DMS 273 treated with DMSO at 0.1 percent for 48 hours (cell line): ENCODE data around the gene EFHB.
"Not testable (repeated sequence)": the region's sequence is repeated elsewhere in the genome, so short reads cannot be mapped to it uniquely, and the experiment has no call there.

ENCODE experiments used
- DNase-seq: peaks from one replicate; lab custom pipeline; 2025; lab: John Stamatoyannopoulos, UW

The EFHB gene, protein sequence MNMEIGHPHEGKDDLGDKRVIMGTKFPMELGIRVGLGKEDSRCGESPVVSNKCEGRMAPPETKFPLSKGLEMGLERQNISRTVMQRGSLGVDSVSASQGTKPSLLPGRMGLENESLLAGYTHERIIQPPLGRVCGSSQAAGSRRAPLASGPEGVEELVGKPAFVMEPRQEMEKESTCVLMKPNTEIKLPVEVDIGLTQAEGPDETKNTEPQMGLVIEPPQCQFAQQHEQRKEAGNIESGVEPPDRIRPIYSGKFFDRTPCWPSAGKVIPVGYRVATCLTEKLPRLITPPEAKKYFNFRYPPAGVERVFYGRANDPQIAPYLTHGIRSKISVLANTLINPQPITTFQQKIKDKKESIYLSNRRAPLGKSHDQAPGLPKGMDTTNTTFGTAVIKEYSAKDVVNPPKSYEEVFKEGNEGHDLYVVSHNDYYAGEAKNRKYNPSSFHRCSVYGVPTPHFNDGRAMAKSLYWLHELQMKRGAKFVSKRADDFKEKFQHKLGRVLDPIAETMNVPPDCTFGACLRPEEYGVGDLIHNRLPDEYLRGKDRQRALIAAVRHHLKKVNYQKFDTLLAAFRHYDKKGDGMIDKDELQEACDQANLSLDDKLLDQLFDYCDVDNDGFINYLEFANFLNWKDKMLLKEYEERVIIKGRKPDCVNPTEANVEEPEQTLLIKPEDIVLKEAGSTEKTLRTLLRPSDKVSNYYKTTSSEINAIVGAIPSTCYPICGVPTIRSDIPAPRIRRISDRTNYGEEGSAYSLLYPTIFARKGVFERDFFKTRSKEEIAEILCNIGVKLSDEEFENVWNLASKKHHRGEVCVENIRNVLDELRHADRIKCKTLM

DNA sequence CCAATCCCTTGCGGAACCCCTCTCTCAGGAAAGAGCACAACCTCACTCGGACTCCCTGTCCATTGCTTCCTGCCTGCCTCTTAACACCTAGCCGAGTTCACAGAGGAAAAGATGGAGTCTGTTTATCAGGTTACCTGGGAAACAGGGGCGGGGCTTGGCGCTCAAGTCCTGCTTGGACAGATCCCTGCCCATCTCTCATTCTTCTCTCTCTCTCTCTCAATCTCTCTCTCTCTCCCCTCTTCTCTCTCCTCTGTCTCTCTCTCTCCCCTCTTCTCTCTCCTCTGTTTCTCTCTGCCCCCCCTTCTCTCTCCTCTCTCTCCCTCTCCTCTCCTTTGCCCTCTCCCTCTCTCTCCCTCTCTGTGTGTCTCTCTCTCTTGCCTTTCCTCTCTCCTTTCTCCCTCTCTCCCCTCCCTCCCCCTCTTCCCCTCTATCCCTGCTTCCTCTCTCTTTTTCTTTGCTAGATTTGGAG lies at the start of gene EFHB:
TSS of gene EFHB (minus strand) at position 120 of the 469 bp plus-strand sequence. CDS start 199 bp downstream, outside the sequence.
- DNase-seq, result no peak

DNA sequence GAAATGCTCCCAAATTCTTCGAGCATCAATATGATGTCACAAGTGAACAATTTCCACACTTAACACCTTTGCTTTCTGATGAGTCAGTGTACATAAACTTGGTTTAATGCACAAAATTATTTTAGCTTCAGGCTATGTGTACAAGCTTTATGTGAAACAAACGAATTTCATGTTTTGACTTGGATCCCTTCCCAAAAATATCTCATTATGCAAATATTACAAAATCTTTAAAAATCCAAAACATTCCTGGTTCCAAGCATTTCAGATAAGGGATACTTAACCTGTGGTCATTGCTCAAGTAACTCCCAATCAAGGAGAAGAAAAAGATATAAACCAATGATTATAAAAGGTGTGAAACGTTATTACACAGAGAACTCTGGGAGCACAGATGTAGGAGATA lies 38.0 kb upstream of the EFHB start:
- no peak for DNase-seq

DNA sequence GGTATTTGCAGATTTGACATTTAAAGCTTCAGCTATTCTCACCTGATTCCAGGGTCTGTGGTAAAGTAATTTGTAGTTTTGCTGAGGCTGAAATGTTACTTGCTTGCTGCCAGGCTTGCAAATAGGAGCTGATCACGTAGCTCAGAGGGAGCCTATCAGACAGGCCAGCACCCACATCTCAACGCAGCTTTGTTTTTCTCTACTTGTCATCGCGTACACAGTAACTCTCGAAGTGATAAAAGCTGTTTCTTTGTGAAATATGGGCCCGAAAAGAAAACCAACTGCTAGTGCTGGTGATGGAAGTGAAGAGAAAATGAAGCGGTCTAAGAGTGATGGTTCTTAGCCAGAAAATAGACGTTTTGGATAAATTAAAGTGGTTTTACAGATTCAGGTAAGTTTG lies 36.3 kb upstream of the EFHB start:
- DNase-seq, result no peak

DNA sequence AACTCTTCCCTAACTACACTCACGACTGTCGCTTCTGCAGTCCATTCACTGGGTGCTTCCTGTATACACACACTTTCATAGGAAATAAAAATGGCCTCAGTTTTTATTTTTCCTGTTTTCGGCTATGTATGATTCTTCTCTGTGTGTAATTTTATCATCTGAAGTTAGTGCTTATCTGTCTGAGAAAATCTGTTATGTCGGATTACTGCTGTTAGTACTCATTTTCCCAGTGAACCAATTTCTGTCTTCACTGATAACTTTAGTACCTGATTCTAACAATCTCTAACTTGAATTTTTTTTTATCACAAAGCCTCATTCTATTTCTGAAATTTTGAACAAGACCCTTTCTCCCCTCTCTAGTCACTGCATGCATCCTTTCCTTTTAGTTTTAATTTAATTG lies 33.8 kb upstream of the EFHB start:
- no peak for DNase-seq

DNA sequence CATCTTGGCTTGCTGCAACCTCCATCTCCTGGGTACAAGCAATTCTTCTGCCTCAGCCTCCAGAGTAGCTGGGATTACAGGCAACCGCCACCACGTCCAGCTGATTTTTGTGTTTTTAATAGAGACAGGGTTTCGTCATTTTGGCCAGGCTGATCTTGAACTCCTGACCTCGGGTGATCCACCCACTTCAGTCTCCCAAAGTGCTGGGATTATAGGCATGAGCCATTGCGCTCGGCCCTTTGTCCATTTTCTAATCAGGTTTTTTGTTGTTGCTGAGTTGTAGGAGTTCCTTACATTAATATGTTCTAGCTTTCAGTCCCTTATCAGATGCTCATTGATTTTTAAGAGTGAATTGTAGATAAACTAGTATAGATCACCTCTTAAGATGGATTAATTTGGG lies 33.2 kb upstream of the EFHB start:
- DNase-seq, result no peak

DNA sequence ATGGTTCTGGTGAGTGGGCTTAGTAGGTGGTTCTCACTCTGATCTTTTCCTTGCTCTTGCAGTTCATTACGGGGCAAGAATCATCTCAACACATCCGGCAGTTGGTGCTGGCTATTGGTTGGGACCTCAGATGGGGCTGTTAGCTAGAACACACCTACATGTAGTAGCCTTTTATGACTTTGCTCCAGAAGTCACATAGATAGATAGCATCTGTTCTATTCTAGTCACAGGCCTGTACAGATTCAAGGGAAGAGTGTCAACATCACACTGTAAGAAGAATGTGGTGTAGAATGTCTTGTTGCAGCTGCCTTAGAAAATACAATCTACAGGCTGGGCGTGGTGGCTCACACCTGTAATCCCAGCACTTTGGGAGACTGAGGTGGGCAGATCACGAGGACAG lies 27.9 kb upstream of the EFHB start:
- no peak for DNase-seq

DNA sequence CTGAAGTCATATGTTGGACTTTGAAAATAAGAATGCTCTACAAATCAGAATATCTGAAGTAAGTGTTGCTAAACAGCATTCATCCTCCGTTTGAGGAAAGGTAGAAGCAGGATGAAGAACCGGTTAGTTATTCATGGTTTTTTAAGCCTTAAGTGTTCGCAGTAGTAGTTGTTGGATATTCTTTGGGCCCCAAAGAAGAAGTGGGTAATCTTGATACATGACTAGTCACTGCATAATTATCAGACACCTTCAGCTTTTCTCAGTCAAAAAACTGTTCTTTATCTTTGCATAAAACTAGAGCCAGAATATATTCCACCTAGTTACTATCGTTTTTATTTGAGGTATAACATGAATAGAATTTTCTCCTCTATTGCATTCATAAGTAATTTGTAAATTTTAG lies 26.7 kb upstream of the EFHB start:
- DNase-seq, result no peak

DNA sequence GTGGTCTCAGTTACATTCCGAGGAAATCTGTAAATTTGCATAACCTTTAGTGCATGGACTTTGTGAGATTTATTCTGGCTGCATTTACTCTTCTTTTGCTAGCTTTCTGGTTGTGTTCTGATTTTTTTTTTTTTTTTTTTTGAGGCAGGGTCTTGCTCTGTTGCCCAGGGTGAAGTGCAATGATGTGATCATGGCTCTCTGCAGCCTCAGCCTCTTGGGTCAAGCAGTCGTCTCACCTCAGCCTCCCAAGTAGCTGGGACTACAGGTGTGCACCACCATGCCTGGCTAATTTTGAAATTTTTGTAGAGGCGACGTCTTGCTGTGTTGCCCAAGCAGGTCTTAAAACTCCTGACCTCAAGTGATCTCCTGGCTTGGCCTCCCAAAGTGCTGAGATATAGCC lies 25.5 kb upstream of the EFHB start:
- DNase-seq, result no peak

DNA sequence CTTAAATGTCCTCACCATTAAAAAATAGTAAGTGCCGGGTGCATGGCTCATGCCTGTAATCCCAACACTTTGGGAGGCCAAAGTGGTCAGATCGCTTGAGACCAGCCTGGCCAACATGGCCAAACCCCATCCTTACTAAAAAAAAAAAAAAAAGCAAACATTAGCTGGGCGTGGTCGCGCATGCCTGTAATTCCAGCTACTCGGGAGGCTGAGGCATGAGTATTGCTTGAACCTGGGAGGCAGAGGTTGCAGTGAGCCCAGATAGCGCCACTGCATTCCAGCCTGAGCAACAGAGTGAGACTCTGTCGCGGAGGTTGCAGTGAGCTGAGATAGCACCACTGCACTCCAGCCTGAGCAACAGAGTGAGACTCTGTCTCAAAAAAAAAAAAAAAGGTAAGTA lies 23.3 kb upstream of the EFHB start:
- not testable (repeated sequence) for DNase-seq

DNA sequence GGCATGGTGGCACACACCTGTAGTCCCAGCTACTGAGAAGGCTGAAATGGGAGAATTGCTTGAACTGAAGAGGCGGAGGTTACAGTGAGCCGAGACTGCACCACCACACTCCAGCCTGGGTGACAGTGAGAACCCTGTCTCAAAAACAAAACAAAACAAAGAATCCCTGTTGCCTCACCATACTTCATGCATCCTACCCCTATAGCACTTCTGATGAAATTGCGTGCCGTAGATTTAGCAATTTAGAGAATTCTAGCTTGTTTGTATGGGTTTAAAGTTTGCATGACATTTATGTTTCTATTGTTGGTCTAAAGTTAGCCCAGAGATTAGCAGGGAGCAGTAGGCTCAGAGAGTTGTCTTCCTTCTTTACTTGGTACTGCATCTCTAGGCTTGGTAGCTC lies 20.7 kb upstream of the EFHB start:
- no peak for DNase-seq

DNA sequence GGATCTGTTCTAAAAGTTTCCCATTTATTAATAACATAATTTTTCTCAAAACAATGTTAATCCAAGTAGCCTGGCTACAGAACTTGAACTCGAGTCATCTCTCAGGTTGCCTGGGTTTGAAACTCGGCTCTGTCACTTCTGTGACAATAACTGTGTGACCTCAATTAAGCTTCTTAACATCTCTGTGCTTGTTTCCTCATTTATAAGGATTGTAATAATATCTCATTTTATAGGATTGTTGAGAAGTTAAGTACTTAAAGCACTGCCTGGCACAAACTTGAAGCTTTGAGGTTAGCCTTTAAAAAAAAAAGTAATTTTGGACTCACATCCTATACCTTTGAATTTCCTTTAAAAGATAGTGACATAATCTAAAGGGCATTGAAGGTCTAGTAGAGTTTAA lies 16.3 kb upstream of the EFHB start:
- DNase-seq, result no peak

DNA sequence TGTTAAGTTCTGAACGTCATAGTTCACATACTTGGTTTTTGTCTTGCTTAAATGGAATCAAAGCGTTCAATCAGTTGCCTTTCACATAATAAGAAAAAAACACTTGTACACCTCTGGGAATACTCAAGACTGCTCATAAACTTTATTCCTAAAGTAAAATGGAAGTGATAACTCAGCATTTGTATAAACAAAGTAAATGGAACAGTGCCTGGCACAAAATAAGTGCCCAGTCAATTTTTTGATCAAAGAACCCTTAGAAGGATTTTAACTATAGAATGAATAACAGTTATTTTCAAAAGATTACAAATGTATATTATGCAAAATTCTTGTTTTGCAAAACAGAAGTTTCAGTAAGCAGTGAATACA lies 14.2 kb upstream of the EFHB start:
- DNase-seq, result no peak

DNA sequence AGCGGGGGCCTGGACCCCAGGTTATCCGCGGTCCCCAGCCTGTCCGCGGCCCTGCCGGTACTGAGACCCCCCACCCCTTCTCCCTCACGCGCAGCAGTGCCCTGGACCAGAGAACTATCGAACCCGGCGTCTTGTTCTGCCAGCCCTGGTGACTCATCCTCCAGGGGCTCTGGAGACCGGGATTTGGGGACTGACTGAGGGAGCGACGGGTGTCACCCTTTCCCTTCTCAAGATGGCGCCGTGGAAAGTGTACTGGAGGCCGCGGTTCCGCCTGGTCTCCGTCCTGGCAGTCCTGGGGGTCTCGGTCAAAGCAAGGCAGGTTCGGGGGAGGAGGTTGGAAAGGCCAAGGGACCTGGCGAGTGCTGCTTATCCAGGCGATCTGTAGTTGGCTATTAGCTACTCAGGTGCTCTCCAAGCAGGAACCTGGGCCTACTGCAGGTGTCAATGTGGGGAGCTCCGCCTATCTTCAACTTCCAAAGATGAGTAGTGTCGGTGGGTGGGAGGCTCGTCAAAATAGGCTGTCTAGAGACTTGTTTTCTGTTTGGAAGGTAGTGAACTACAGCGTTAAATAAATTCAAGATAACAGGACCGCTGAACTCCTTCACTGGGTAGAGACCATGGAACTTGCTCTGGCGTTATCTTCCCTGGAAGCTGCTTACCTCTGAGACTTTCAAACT lies 13.7 kb upstream of the EFHB start:
- no peak for DNase-seq

DNA sequence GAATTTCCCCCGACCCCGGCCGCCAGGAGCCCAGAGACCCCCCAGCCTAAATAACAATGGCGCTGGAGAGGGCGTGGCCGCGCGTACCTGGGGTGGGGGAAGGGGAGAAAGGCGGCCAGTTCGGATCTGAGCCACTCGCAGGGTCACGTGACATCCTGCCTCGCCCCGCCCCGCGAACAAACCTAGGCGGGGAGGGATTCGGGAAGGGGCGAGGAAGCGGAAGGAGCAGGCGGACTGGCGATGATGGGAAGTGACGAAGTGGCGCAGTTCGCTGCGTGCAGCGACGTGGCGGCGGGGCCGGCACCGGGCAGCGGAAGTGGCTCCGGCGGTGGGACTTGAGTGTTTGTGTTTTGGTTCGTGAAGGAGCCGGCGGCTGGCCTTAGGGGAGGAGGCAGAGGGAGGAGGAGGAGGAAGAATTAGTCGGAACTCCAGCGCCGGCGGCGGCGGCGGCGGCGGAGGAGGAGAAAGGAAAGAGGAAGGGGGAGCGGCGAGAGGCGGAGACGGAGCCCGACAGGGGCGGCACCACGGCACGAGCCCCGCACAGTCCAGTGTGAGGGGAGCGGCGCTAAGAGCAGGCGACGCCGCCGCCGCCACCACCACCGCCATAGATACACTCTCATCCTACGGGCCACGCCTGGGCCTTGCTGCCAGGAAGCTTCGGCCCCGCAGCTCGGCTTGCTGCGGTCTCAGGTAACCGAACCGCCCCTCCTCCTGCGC lies 13.0 kb upstream of the EFHB start, which contains the start of gene RAB5A:
TSS of gene RAB5A (plus strand) at position 266 of the 717 bp plus-strand sequence. CDS start 3,802 bp downstream, outside the sequence.
- peak; percentile 82 for DNase-seq

DNA sequence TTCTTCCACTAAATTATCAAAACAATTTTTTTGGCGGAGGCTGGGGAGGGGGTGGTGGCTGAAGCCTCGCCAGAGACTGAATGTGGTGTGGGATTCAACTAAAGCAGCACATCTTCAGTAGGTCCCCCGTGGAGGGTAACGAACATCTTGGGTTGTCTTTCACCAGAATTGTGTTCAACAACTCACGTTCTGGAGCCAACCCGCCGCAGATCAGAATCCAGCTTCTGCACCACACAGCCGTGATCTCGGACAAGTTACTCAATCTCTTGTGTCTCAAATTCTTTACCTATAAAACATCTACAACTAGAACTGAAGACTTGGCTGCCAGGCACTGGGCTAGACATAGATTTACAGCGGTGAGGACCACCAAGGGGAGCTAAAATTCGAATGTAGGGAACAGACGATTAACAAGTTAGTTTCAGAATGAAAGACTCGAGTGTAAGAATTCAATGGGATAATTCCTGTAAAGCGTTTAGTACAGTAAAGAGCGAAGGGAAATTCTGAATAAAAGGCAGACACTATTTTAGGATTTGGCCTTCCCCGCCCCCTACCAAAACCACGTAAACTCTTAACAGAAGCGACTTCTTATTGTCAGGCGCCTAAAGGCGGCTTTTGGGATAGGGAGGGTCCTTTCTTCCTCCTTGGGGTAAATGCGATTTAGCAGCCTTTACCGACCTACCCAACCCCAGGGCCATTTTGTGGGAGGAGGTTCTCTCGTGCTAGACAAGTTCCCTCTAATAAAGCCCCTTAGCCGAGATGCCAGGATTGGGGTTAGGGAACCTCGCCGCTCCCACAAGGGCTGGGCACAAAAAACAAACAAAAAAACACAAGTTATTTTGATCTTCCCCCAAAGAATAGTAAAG lies 12.2 kb upstream of the EFHB start:
- DNase-seq, result no peak

DNA sequence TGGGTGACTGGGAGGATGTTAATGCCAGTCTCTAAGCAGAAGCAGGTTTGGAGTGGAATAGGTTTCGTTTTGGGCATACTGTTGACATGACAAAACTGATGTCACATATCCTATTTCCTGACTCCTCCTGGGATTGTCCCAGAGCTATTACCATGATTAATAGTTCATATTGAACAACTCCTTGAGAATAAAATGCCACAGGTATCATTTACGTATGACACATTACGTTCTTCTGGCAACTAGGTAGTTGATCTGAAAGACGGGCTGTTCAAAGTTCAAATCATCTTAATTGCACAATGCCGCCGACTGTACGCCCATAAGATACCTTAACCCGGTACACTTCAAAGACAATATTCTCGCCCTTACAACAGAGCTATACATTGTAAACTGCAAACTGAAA lies 11.5 kb upstream of the EFHB start:
- no peak for DNase-seq

DNA sequence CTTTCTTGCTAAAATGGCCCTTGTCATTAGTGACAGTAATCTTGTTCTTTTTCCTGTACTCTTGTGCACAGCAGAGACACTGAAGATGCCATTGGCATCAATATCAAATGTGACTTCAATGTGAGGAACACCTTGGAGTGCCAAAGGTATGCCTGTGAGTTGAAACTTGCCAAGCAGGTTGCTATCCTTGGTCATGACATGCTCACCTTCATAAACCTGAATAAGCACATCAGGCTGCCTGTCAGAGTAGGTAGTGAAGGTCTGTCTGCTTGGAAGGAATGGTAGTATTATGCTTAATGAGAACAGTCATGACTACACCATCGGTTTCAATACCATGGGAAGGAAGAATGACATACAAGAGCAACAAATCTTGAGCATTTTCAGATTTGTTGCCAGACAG lies 6.6 kb upstream of the EFHB start:
- no peak for DNase-seq

DNA sequence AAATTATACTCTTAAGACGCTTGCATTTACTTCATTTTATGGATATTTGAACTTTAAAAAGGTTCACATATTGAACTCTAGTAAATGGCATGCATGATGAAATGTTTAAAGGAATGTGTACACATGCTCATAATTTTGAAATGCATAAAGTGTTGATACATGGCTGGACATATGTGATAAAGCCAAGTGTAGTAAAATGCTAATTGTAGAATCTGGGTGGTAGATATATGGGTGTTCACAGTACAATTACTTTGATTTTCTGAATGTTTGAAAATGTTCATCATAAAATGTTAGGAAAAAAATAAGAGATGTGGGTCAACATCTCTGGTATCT lies 4.2 kb upstream of the EFHB start:
- no peak for DNase-seq

DNA sequence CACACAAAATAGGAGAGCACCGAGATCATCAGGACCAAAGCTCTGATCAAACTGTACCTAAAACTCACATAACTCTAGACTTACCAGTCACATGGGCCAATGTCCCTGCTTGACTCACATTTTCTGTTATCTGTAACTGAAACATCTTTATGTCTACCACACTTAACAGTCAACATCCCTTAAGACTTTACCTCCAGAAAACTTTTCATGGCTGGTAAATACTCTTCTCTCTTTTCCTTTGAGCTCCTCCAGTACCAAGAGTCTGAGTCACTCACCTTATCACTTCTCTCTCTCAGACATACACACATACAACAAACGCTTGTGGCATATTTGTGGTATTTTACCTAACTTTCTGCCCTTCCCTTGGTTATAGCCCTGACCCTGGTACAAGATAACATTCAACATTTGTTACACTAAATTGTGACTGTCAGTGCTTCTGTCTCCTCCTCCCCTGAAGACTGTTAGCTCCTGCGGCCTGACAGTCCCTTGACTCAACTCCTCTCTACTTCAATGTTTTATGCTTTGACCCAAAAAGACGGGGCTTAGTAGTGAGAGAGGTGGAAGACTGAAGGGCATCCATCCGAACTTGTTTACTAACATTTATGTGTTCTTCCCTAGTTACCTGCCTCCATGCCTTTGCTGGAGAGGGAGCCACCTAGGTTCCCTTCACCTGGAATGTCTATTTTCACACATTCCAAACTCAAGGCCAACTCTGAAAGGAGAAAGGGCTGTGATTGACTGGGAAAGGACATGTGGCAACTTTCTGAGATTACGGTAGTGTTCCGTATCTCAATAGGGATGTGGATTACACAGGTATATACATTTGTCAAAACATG lies 3.7 kb upstream of the EFHB start:
- DNase-seq, result no peak

DNA sequence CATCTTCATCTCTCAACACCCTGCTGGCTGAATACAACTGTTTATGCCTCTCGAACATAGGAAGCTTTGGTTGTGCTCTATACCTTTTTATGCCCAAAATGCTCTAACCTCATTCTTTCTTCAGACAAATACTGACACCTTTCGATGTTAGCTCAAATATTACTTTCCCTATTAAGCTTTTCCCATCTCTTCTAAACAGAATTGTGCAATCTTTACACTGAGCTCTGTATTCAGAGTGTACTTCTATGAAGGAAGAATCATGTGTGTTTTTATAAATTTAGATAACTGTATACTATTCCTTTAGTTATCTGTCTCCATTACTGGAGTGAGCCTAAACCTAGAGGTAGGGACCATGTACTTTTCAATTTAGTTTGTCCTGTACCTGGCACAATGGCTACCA lies 1.6 kb downstream of the EFHB start:
- no peak for DNase-seq
